ENCODE results near the gene RPS4Y2. TPM values are rescaled to one million over a fixed set of nuclear protein-coding genes. Genes with fewer than 3 reads are reported as not detected.

RPS4Y2 gene
- total RNA-seq, 4 donors from 2014 or later, result not detected

DNA sequence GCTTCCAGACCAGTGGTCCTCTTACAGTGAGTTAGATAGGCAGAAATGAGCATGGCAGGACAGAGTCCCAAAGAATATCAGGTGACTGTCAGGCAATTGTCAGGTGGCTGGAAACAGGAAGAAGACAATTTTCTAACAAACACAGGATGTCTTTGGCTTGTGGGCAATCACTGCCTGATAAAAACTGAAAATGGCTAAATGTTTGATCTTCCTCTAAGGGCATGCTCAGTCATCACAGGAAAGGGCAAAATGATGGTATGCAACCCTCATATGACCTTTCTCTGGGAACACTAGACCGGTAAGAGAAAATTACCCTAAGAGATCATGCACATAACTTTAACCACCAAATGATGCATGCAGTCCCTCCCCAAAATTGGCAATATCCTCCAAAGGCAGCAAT, 57.6 kb downstream of the RPS4Y2 start:
- H3K36me3 ChIP-seq, result no peaks in the 10 kb centered on the region
- intact Hi-C loops (cut with DNase I), result no loop called here
- H3K27me3 ChIP-seq, result no peaks in the 10 kb centered on the region
- no peaks in the 10 kb centered on the region for H3K4me1 ChIP-seq
- no peak for DNase-seq
- no peaks in the 10 kb centered on the region for H3K9me3 ChIP-seq
- 92 to 96% methylated on average over 1 of the region's 1 CpG for WGBS, 2 donors
- TF ChIP-seq, protein P1, sequence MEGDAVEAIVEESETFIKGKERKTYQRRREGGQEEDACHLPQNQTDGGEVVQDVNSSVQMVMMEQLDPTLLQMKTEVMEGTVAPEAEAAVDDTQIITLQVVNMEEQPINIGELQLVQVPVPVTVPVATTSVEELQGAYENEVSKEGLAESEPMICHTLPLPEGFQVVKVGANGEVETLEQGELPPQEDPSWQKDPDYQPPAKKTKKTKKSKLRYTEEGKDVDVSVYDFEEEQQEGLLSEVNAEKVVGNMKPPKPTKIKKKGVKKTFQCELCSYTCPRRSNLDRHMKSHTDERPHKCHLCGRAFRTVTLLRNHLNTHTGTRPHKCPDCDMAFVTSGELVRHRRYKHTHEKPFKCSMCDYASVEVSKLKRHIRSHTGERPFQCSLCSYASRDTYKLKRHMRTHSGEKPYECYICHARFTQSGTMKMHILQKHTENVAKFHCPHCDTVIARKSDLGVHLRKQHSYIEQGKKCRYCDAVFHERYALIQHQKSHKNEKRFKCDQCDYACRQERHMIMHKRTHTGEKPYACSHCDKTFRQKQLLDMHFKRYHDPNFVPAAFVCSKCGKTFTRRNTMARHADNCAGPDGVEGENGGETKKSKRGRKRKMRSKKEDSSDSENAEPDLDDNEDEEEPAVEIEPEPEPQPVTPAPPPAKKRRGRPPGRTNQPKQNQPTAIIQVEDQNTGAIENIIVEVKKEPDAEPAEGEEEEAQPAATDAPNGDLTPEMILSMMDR (IDR thresholded peaks at IDR 0.05), result no peak
- TF ChIP-seq POLR2A (IDR thresholded peaks at IDR 0.05), result no peak
- H3K27ac ChIP-seq, result no peak overlapping the region
- H3K4me3 ChIP-seq (replicated peaks in 1 of 3), result no peak overlapping the region

- no peak for TF ChIP-seq POLR2A (IDR thresholded peaks at IDR 0.05)
- TF ChIP-seq, protein P1 (IDR thresholded peaks at IDR 0.05), result no peak
These were observed 58.9 kb downstream of the RPS4Y2 start for GRCh38 chrY:20814794-20815193.

DNA sequence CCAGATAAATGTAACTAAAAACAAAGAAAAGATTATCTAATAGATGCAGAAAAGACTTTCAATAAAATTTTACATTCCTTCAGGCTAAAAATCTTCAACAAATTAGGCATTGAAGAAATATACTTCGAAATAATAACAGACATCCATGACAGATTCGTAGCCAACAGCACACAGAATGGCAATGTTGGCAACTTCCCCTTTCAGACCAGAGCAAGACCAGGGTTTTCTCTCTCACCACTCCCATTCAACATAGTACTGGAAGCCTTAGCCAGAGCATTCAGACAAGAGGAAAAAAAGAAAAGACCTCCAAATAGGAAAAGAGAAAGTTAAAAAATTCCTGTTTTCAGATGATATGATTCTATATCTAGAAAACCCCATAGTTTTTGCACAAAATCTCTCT, 61.2 kb downstream of the RPS4Y2 start:
- intact Hi-C loops (cut with DNase I), result no loop called here
- 56 to 66% methylated on average over 2 of the region's 2 CpGs for WGBS, 2 donors
- H3K4me1 ChIP-seq, result no peaks in the 10 kb centered on the region

More at GRCh38 chrY:20814794-20815193, 58.9 kb downstream of the RPS4Y2 start:
- Histone ChIP-seq H3K4me3 (replicated peaks in 1 of 3) (no peak overlapping the region), H3K9me3 (no peaks in the 10 kb centered on the region), H3K27me3 (no peaks in the 10 kb centered on the region), H3K27ac (no peak overlapping the region), H3K4me1 (no peaks in the 10 kb centered on the region), H3K36me3 (no peaks in the 10 kb centered on the region)
- 75% methylated on average over 1 of the region's 1 CpG; no CpG with 5 or more reads in 1 of the 2 donors for WGBS, 2 donors
- no peak for DNase-seq
- intact Hi-C loops (cut with DNase I), result no loop called here

More for the DNA sequence above, 61.2 kb downstream of the RPS4Y2 start:
- DNase-seq, result no peak
- TF ChIP-seq, protein P1 (IDR thresholded peaks at IDR 0.05), result no peak
- TF ChIP-seq POLR2A (IDR thresholded peaks at IDR 0.05), result no peak
- H3K4me3 ChIP-seq (replicated peaks in 1 of 3), result no peak overlapping the region
- no peaks in the 10 kb centered on the region for H3K36me3 ChIP-seq
- no peaks in the 10 kb centered on the region for H3K9me3 ChIP-seq
- no peak overlapping the region for H3K27ac ChIP-seq
- H3K27me3 ChIP-seq, result no peaks in the 10 kb centered on the region

Other genes with a start within 250 kb of the RPS4Y2 start
- gene EIF1AY, start 180.3 kb upstream of the RPS4Y2 start, total RNA-seq, result 10 to 100 TPM in 2 of 4 donors, not detected in 2; 14.9 to 19.3 TPM

Measured in thyroid gland (tissue), 4 donors.